ENCODE data around the gene SIAH3. TPM values are rescaled to one million over a fixed set of nuclear protein-coding genes. Genes with fewer than 3 reads are reported as not detected.

Gene SIAH3
- total and polyA plus RNA-seq, 10 of the 15 experiments (the other 5 are each of a cell fraction or from before 2014, with no cell fraction given), result not detected

GRCh38 chr13:45899406-45899805 lies 47.9 kb upstream of the SIAH3 start (continued):
- TF ChIP-seq CHD1 (IDR thresholded peaks at IDR 0.05; ENCODE audit: low read depth, low read length) (no peak), BHLHE40 (IDR thresholded peaks at IDR 0.05; ENCODE audit: borderline replicate concordance in 1 of 2, low read depth in 2 of 2, low read length in 1 of 2) (no peak), REST (IDR thresholded peaks at IDR 0.05; ENCODE audit: low read depth, low read length) (no peak), DPF2 (IDR thresholded peaks at IDR 0.05) (no peak)

GRCh38 chr13:45897562-45897961 lies 46.0 kb upstream of the SIAH3 start:
- in situ Hi-C loops (cut with MboI), result no loop called here
- no peak for TF ChIP-seq BACH1 (IDR thresholded peaks at IDR 0.05; ENCODE audit: borderline replicate concordance)
- no peak for TF ChIP-seq ZNF24 (IDR thresholded peaks at IDR 0.05)
- no peak for TF ChIP-seq JUND (IDR thresholded peaks at IDR 0.05; ENCODE audit: low read depth, low read length)
- TF ChIP-seq SMAD1 (IDR thresholded peaks at IDR 0.05; ENCODE audit: low read depth, partially characterized antibody), result no peak
- TF ChIP-seq NR2F1 (conservative IDR thresholded peaks at IDR 0.05), result no peak
- TF ChIP-seq JUNB (IDR thresholded peaks at IDR 0.05), result no peak
- TF ChIP-seq RUNX3 (IDR thresholded peaks at IDR 0.05; ENCODE audit: low read length), result no peak
- no peak for TF ChIP-seq KDM1A (IDR thresholded peaks at IDR 0.05; ENCODE audit: borderline replicate concordance)
- TF ChIP-seq RCOR1 (conservative IDR thresholded peaks at IDR 0.05; ENCODE audit: low read depth, low read length), result no peak
- TF ChIP-seq NFYB (IDR thresholded peaks at IDR 0.05; ENCODE audit: insufficient read depth, low read depth, low read length), result no peak
- TF ChIP-seq, protein P1, sequence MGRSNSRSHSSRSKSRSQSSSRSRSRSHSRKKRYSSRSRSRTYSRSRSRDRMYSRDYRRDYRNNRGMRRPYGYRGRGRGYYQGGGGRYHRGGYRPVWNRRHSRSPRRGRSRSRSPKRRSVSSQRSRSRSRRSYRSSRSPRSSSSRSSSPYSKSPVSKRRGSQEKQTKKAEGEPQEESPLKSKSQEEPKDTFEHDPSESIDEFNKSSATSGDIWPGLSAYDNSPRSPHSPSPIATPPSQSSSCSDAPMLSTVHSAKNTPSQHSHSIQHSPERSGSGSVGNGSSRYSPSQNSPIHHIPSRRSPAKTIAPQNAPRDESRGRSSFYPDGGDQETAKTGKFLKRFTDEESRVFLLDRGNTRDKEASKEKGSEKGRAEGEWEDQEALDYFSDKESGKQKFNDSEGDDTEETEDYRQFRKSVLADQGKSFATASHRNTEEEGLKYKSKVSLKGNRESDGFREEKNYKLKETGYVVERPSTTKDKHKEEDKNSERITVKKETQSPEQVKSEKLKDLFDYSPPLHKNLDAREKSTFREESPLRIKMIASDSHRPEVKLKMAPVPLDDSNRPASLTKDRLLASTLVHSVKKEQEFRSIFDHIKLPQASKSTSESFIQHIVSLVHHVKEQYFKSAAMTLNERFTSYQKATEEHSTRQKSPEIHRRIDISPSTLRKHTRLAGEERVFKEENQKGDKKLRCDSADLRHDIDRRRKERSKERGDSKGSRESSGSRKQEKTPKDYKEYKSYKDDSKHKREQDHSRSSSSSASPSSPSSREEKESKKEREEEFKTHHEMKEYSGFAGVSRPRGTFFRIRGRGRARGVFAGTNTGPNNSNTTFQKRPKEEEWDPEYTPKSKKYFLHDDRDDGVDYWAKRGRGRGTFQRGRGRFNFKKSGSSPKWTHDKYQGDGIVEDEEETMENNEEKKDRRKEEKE (IDR thresholded peaks at IDR 0.05), result no peak
- TF ChIP-seq, protein P2, sequence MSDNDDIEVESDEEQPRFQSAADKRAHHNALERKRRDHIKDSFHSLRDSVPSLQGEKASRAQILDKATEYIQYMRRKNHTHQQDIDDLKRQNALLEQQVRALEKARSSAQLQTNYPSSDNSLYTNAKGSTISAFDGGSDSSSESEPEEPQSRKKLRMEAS (IDR thresholded peaks at IDR 0.05; ENCODE audit: low read depth, low read length), result no peak
- no peak for TF ChIP-seq CHD4 (IDR thresholded peaks at IDR 0.05)
- TF ChIP-seq NBN (IDR thresholded peaks at IDR 0.05), result no peak
- TF ChIP-seq TCF12 (IDR thresholded peaks at IDR 0.05; ENCODE audit: low read depth, low read length), result no peak
- TF ChIP-seq SMAD5 (IDR thresholded peaks at IDR 0.05; ENCODE audit: low read depth), result no peak
- no peak for TF ChIP-seq ZNF217 (IDR thresholded peaks at IDR 0.05)

More at GRCh38 chr13:45897562-45897961, 46.0 kb upstream of the SIAH3 start:
- BruUV-seq (replicated peaks), result no TSS peak
- H3K36me3 ChIP-seq (ENCODE audit: control insufficient read depth in 2 of 2, insufficient read depth in 2 of 2, low read length in 1 of 2), result no peaks in the 10 kb centered on the region
- ChIA-PET RAD21 (ENCODE audit: unreplicated experiment) (no interaction called here), SMC1A (ENCODE audit: uncharacterized antibody, unreplicated experiment) (interaction anchor here (0.6 kb wide), 1 partner anchor 831 kb away, joined by 3 read pairs; no protein-coding TSS in a partner anchor), CTCF (no interaction called here), POLR2A (interaction anchor here (0.7 kb wide), 1 partner anchor 387 kb away, joined by 4 read pairs; no protein-coding TSS in a partner anchor)
- no peaks in the 10 kb centered on the region for H3K9me3 ChIP-seq (replicated peaks; ENCODE audit: control insufficient read depth, insufficient read depth, low read length)
- peaks cover 0 to 4% of the 10 kb centered on the region in 2 experiments; a peak in 1 of 4 replicates for H3K27me3 ChIP-seq (replicated peaks in 1 of 2; ENCODE audit: control insufficient read depth in 2 of 2, insufficient read depth in 2 of 2, low read length in 1 of 2)
- FAIRE-seq (no peak), ATAC-seq (no peak), DNase-seq (ENCODE audit: low read depth, low spot score) (no peak)
- H3K4me2 ChIP-seq (ENCODE audit: control insufficient read depth, insufficient read depth), result no peak overlapping the region
- no peak overlapping the region for H3K27ac ChIP-seq (ENCODE audit: control insufficient read depth, insufficient read depth)
- intact Hi-C loops (cut with micrococcal nuclease; ENCODE audit: unreplicated experiment), result no loop called here
- H3K4me1 ChIP-seq (ENCODE audit: control insufficient read depth, insufficient read depth, low read length), result no peaks in the 10 kb centered on the region
- no peaks in the 10 kb centered on the region; the same call in 1 of the 2 replicates for H4K20me1 ChIP-seq (ENCODE audit: control insufficient read depth, insufficient read depth)
- WGBS (ENCODE audit: insufficient coverage, insufficient replicate concordance, low lambda C conversion rate, missing lambda C conversion rate), result 55% methylated on average over 2 of the region's 2 CpGs
- H2AFZ ChIP-seq (ENCODE audit: control insufficient read depth, low read depth, low read length), result no peak overlapping the region
- no peak overlapping the region for H3K4me3 ChIP-seq
- H3K79me2 ChIP-seq (ENCODE audit: control insufficient read depth, insufficient read depth, low read length), result no peaks in the 10 kb centered on the region
- H3K9ac ChIP-seq (ENCODE audit: control insufficient read depth, insufficient read depth, low read length), result no peak overlapping the region

Measured in GM12878 (cell line).